NT2/D1 (cell line): ENCODE results near the gene FYB1.

Experiments used
- DNase-seq: peaks from one replicate; pipeline ENCODE4 v3.0.0-alpha.2; 2011; ENCODE audit warnings: low read depth, low spot score
- H3K27me3 ChIP-seq: 2 replicates; pipeline ENCODE4 v1.6.0; 2011; ENCODE audit warnings: mild to moderate bottlenecking; ENCODE audit not compliant: insufficient read length, insufficient read depth
- H3K36me3 ChIP-seq: 2 replicates; pipeline ENCODE4 v1.6.1; 2011; ENCODE audit warnings: mild to moderate bottlenecking, low read length, mixed read lengths; ENCODE audit not compliant: insufficient read depth, insufficient read length
- H3K4me1 ChIP-seq: 2 replicates; pipeline ENCODE4 v1.5.1; 2011; ENCODE audit not compliant: insufficient read depth, insufficient read length
- H3K4me3 ChIP-seq: 2 replicates; pipeline ENCODE4 v1.5.1; 2011; ENCODE audit warnings: low read depth; ENCODE audit not compliant: insufficient read length
- H3K9ac ChIP-seq: 2 replicates; pipeline ENCODE4 v1.6.0; 2011; ENCODE audit warnings: low read depth; ENCODE audit not compliant: insufficient read length
- H3K9me3 ChIP-seq: 2 replicates; pipeline ENCODE4 v1.5.1; 2011; ENCODE audit warnings: mild to moderate bottlenecking, low read length; ENCODE audit not compliant: insufficient read depth
- SUZ12 ChIP-seq: IDR thresholded peaks from 2 replicates; pipeline ENCODE4 v1.6.1; 2011; ENCODE audit not compliant: insufficient read length, insufficient read depth; ENCODE audit errors: extremely low read depth
- YY1 ChIP-seq: IDR thresholded peaks from 2 replicates; pipeline ENCODE4 v1.6.1; 2011; ENCODE audit not compliant: insufficient read length, insufficient read depth
- ZNF274 ChIP-seq: IDR thresholded peaks from 2 replicates; pipeline ENCODE4 v1.6.1; 2011; ENCODE audit warnings: mild to moderate bottlenecking, low read depth, low read length

FYB1 gene

GRCh38 chr5:39256477-39257235 is 37.3 kb upstream of the FYB1 start:
- no peak overlapping the region for H3K9ac ChIP-seq
- TF ChIP-seq ZNF274 = no peak
- TF ChIP-seq YY1 = no peak
- TF ChIP-seq SUZ12 = no peak
- DNase-seq = no peak
- no peaks in the 10 kb centered on the region for H3K27me3 ChIP-seq
- H3K4me1 ChIP-seq = no peaks in the 10 kb centered on the region
- no peak overlapping the region for H3K4me3 ChIP-seq
- H3K9me3 ChIP-seq = no peaks in the 10 kb centered on the region
- H3K36me3 ChIP-seq = no peaks in the 10 kb centered on the region

GRCh38 chr5:39255406-39255805 is 36.0 kb upstream of the FYB1 start:
- no peaks in the 10 kb centered on the region for H3K36me3 ChIP-seq
- H3K9ac ChIP-seq = no peak overlapping the region
- no peak for DNase-seq
- H3K4me1 ChIP-seq = no peaks in the 10 kb centered on the region
- H3K27me3 ChIP-seq = no peaks in the 10 kb centered on the region
- no peak overlapping the region for H3K4me3 ChIP-seq
- H3K9me3 ChIP-seq = no peaks in the 10 kb centered on the region
- TF ChIP-seq SUZ12 = no peak
- TF ChIP-seq YY1 = no peak
- TF ChIP-seq ZNF274 = no peak

- DNase-seq = no peak
- TF ChIP-seq ZNF274 (no peak), YY1 (no peak), SUZ12 (no peak)
- H3K27me3 ChIP-seq = no peaks in the 10 kb centered on the region
- H3K4me3 ChIP-seq = no peak overlapping the region
- H3K36me3 ChIP-seq = no peaks in the 10 kb centered on the region
- H3K4me1 ChIP-seq = no peaks in the 10 kb centered on the region
- H3K9me3 ChIP-seq = no peaks in the 10 kb centered on the region
- H3K9ac ChIP-seq = no peak overlapping the region
Measured at GRCh38 chr5:39254671-39255070, 35.3 kb upstream of the FYB1 start.

GRCh38 chr5:39253196-39253595 is 33.8 kb upstream of the FYB1 start:
- Histone ChIP-seq H3K27me3 (no peaks in the 10 kb centered on the region), H3K4me3 (no peak overlapping the region), H3K9ac (no peak overlapping the region), H3K36me3 (no peaks in the 10 kb centered on the region), H3K9me3 (no peaks in the 10 kb centered on the region), H3K4me1 (no peaks in the 10 kb centered on the region)
- no peak for DNase-seq
- no peak for TF ChIP-seq SUZ12
- TF ChIP-seq YY1 = no peak
- TF ChIP-seq ZNF274 = no peak

GRCh38 chr5:39249564-39250274 is 30.4 kb upstream of the FYB1 start:
- no peaks in the 10 kb centered on the region for H3K36me3 ChIP-seq
- no peak overlapping the region for H3K9ac ChIP-seq
- no peaks in the 10 kb centered on the region for H3K9me3 ChIP-seq
- H3K4me1 ChIP-seq = no peaks in the 10 kb centered on the region
- H3K4me3 ChIP-seq = no peak overlapping the region
- TF ChIP-seq ZNF274 (no peak), YY1 (no peak), SUZ12 (no peak)
- no peaks in the 10 kb centered on the region for H3K27me3 ChIP-seq
- no peak for DNase-seq

- DNase-seq = no peak
- Histone ChIP-seq H3K4me1 (no peaks in the 10 kb centered on the region), H3K36me3 (no peaks in the 10 kb centered on the region), H3K9me3 (no peaks in the 10 kb centered on the region), H3K27me3 (no peaks in the 10 kb centered on the region), H3K9ac (no peak overlapping the region), H3K4me3 (no peak overlapping the region)
- TF ChIP-seq SUZ12 = no peak
- TF ChIP-seq YY1 = no peak
- no peak for TF ChIP-seq ZNF274
Measured at GRCh38 chr5:39249069-39249468, 29.7 kb upstream of the FYB1 start.

GRCh38 chr5:39240750-39241149 is 21.4 kb upstream of the FYB1 start:
- H3K4me1 ChIP-seq = no peaks in the 10 kb centered on the region
- no peak for DNase-seq
- no peak overlapping the region for H3K4me3 ChIP-seq
- H3K36me3 ChIP-seq = no peaks in the 10 kb centered on the region
- no peaks in the 10 kb centered on the region for H3K9me3 ChIP-seq
- no peak for TF ChIP-seq ZNF274
- TF ChIP-seq SUZ12 = no peak
- TF ChIP-seq YY1 = no peak
- H3K9ac ChIP-seq = no peak overlapping the region
- no peaks in the 10 kb centered on the region for H3K27me3 ChIP-seq
